OCI-LY7 (cell line): Measurements from ENCODE around the gene KAZN. TPM values are rescaled to one million over a fixed set of nuclear protein-coding genes. Genes with fewer than 3 reads are reported as not detected.

Experiments used
- BruUV-seq: library from RNA; stranded (reverse); fragments of 400-500 nt; replicated peaks from 2 replicates; lab custom pipeline; 2021; lab: Mats Ljungman, UMichigan
- CTCF ChIA-PET: fragments of 300-600 bp; sonication (Branson Sonifier 250); formaldehyde crosslinking; loops from one replicate; lab custom pipeline; 2022; ENCODE audit warnings: antibody characterized with exemption; ENCODE audit not compliant: unreplicated experiment; lab: Charles Lee
- POLR2A ChIA-PET: fragments of 300-600 bp; sonication (Branson Sonifier 250); formaldehyde crosslinking; loops from one replicate; lab custom pipeline; 2022; ENCODE audit warnings: antibody characterized with exemption; lab: Charles Lee
- DNase-seq: peaks from one replicate; pipeline ENCODE4 v3.0.0-alpha.2; 2015; ENCODE audit warnings: low spot score
- H2AFZ ChIP-seq: fragments of 200-600 bp; sonication (generic), shearing (Covaris generic); 2 replicates; pipeline ENCODE4 v1.6.1; 2014; ENCODE audit warnings: mild to moderate bottlenecking, antibody characterized with exemption, low read length, moderate library complexity
- H3K27ac ChIP-seq: fragments of 200-600 bp; sonication (generic); 2 replicates; pipeline ENCODE4 v1.5.1; 2014; ENCODE audit warnings: mixed run types, low read depth, mild to moderate bottlenecking, moderate library complexity, low read length, inconsistent platforms; ENCODE audit not compliant: poor library complexity, severe bottlenecking
- H3K36me3 ChIP-seq: fragments of 200-600 bp; sonication (generic); 2 replicates; pipeline ENCODE4 v1.6.1; 2014; ENCODE audit warnings: mild to moderate bottlenecking, antibody characterized with exemption, low read length, moderate library complexity, mixed read lengths; ENCODE audit not compliant: insufficient read depth
- H3K4me1 ChIP-seq: fragments of 200-600 bp; sonication (generic); 2 replicates; pipeline ENCODE4 v1.5.1; 2014; ENCODE audit warnings: mild to moderate bottlenecking, low read length; ENCODE audit not compliant: insufficient read depth, poor library complexity, severe bottlenecking
- H3K4me2 ChIP-seq: fragments of 200-600 bp; sonication (generic); 2 replicates; pipeline ENCODE4 v1.6.1; 2014; ENCODE audit warnings: mild to moderate bottlenecking, low read length
- H3K4me3 ChIP-seq: fragments of 200-600 bp; sonication (generic); 2 replicates; pipeline ENCODE4 v1.5.1; 2014; ENCODE audit warnings: mild to moderate bottlenecking, low read depth, low read length; ENCODE audit not compliant: poor library complexity, severe bottlenecking
- H3K79me2 ChIP-seq: fragments of 200-600 bp; sonication (generic); 2 replicates; pipeline ENCODE4 v1.6.1; 2016; ENCODE audit warnings: low read depth, mild to moderate bottlenecking, low read length, moderate library complexity, mixed read lengths; ENCODE audit not compliant: insufficient read depth
- H3K9me2 ChIP-seq: fragments of 200-600 bp; sonication (generic); 2 replicates; pipeline ENCODE4 v1.6.1; 2016; ENCODE audit warnings: mild to moderate bottlenecking, low read length, mixed read lengths; ENCODE audit not compliant: insufficient read depth
- H3K9me3 ChIP-seq: fragments of 200-600 bp; sonication (generic); 2 replicates; pipeline ENCODE4 v1.6.1; 2014; ENCODE audit warnings: mild to moderate bottlenecking, mixed run types, low read length, mixed read lengths
- H4K20me1 ChIP-seq: fragments of 200-600 bp; sonication (generic); 2 replicates; pipeline ENCODE4 v1.6.1; 2014; ENCODE audit warnings: mild to moderate bottlenecking, antibody characterized with exemption, low read length, moderate library complexity, mixed read lengths; ENCODE audit not compliant: insufficient read depth
- CTCF ChIP-seq: fragments of 200-600 bp; sonication (generic); conservative IDR thresholded peaks from 2 replicates; pipeline ENCODE4 v1.5.1; 2014; ENCODE audit warnings: mild to moderate bottlenecking, antibody characterized with exemption, low read length, moderate library complexity, mixed read lengths
- EZH2phosphoT487 ChIP-seq: fragments of 200-600 bp; sonication (generic); IDR thresholded peaks from 2 replicates; pipeline ENCODE4 v1.6.1; 2018; ENCODE audit warnings: low read depth, borderline replicate concordance, mild to moderate bottlenecking, mixed run types, antibody characterized with exemption, low read length, moderate library complexity, mixed read lengths
- intact Hi-C: fragments of 100-400 bp; cut with micrococcal nuclease; formaldehyde crosslinking; loops from one replicate; pipeline ENCODE4 v1.10.0; 2022; ENCODE audit not compliant: unreplicated experiment
- total RNA-seq, 2 experiments: library from RNA; depleted of rRNA in 1 of 2; stranded (reverse); fragments of >200 nt in 1 of 2; shearing (Covaris generic) in 1 of 2; gene quantifications; 2 replicates each; pipeline ENCODE4 v1.2.3, GENCODE V29; 2014 to 2022

KAZN gene
- total RNA-seq, 2 experiments from 2014 or later = 0.40 to 2.4 TPM

GRCh38 chr1:14913482-14914177 is 315.1 kb downstream of the KAZN start:
- Histone ChIP-seq H3K4me3 (no peak overlapping the region), H3K9me3 (no peaks in the 10 kb centered on the region), H3K4me2 (peak overlapping the region; percentile 46), H3K9me2 (no peaks in the 10 kb centered on the region), H3K27ac (no peak overlapping the region), H3K36me3 (no peaks in the 10 kb centered on the region), H2AFZ (peak overlapping the region; percentile 46; the same call in 1 of the 2 replicates), H3K4me1 (peaks cover 12% of the 10 kb centered on the region), H3K79me2 (no peaks in the 10 kb centered on the region), H4K20me1 (no peaks in the 10 kb centered on the region)
- CTCF ChIA-PET = no interaction called here
- POLR2A ChIA-PET = interaction anchor here (1.1 kb wide), 1 partner anchor 31 kb away, joined by 4 read pairs; no protein-coding TSS in a partner anchor
- intact Hi-C loops = no loop called here
- peak; percentile 28 for DNase-seq
- BruUV-seq = no TSS peak
- TF ChIP-seq CTCF = no peak
- TF ChIP-seq EZH2phosphoT487 = no peak

- ChIA-PET POLR2A (no interaction called here), CTCF (interaction anchor here (1.4 kb wide), 1 partner anchor 33 kb away, joined by 4 read pairs; no protein-coding TSS in a partner anchor)
- H3K9me2 ChIP-seq = no peaks in the 10 kb centered on the region
- BruUV-seq = no TSS peak
- H3K4me3 ChIP-seq = no peak overlapping the region
- no peaks in the 10 kb centered on the region for H3K79me2 ChIP-seq
- intact Hi-C loops = no loop called here
- H3K27ac ChIP-seq = no peak overlapping the region
- TF ChIP-seq CTCF (no peak), EZH2phosphoT487 (no peak)
- H3K36me3 ChIP-seq = no peaks in the 10 kb centered on the region
- DNase-seq = no peak
- H3K4me1 ChIP-seq = peaks cover 12% of the 10 kb centered on the region
- peak overlapping the region; percentile 46; the same call in 1 of the 2 replicates for H2AFZ ChIP-seq
- H4K20me1 ChIP-seq = no peaks in the 10 kb centered on the region; the same call in 1 of the 2 replicates
- no peaks in the 10 kb centered on the region for H3K9me3 ChIP-seq
- H3K4me2 ChIP-seq = peak overlapping the region; percentile 46
These were observed 316.0 kb downstream of the KAZN start for GRCh38 chr1:14914351-14914988.
